HepG2 (cell line): ENCODE results near the gene RETREG2. TPM values are rescaled to one million over a fixed set of nuclear protein-coding genes. Genes with fewer than 3 reads are reported as not detected.

Experiments
- AGO1 ChIP-seq: fragments of 200-400 bp; formaldehyde crosslinking; IDR thresholded peaks from 2 replicates; pipeline ENCODE4 v1.6.1; 2017; ENCODE audit warnings: mild to moderate bottlenecking, low read depth, low read length, moderate library complexity; ENCODE audit not compliant: poor library complexity, severe bottlenecking
- AGO2 ChIP-seq: fragments of 200-400 bp; formaldehyde crosslinking; optimal IDR thresholded peaks from 2 replicates; pipeline ENCODE3; 2017; ENCODE audit warnings: mild to moderate bottlenecking, low read depth, low read length, moderate library complexity
- ARNT2 ChIP-seq: sonication (generic); formaldehyde crosslinking; IDR thresholded peaks from 2 replicates; pipeline ENCODE4 v1.8.0; 2022; ENCODE audit warnings: mild to moderate bottlenecking, low read depth, missing genetic modification reagents, moderate library complexity
- DPF2 ChIP-seq: sonication (generic); formaldehyde crosslinking; IDR thresholded peaks from 2 replicates; pipeline ENCODE4 v1.4.0; 2020; ENCODE audit warnings: mild to moderate bottlenecking, low read depth, missing genetic modification reagents, borderline replicate concordance
- ETV5 ChIP-seq: IDR thresholded peaks from 2 replicates; pipeline ENCODE4 v1.6.1; 2018; ENCODE audit warnings: missing biosample characterization, missing genetic modification reagents, inconsistent platforms, borderline replicate concordance
- FOSL1 ChIP-seq: sonication (generic); formaldehyde crosslinking; IDR thresholded peaks from 2 replicates; pipeline ENCODE4 v1.9.0; 2021; ENCODE audit warnings: missing genetic modification reagents, borderline replicate concordance
- JUN ChIP-seq: sonication (generic); formaldehyde crosslinking; IDR thresholded peaks from 2 replicates; pipeline ENCODE4 v1.4.0; 2020; ENCODE audit warnings: mild to moderate bottlenecking, missing genetic modification reagents
- NR2C2 ChIP-seq: sonication (generic); formaldehyde crosslinking; IDR thresholded peaks from 2 replicates; pipeline ENCODE4 v1.4.0; 2020; ENCODE audit warnings: missing genetic modification reagents, mild to moderate bottlenecking, moderate library complexity, borderline replicate concordance
- PCBP2 ChIP-seq: fragments of 200-400 bp; formaldehyde crosslinking; optimal IDR thresholded peaks from 2 replicates; pipeline ENCODE3; 2018; ENCODE audit warnings: low read length, low read depth; ENCODE audit not compliant: poor library complexity, severe bottlenecking
- RBFOX2 ChIP-seq: fragments of 200-400 bp; formaldehyde crosslinking; IDR thresholded peaks from 2 replicates; pipeline ENCODE4 v1.6.1; 2017; ENCODE audit warnings: low read depth, mild to moderate bottlenecking, low read length
- SMARCC2 ChIP-seq: fragments of 450-650 bp; IDR thresholded peaks from 2 replicates; pipeline ENCODE4 v1.6.1; 2017; ENCODE audit warnings: antibody characterized with exemption, mild to moderate bottlenecking
- SOX6 ChIP-seq, 2 experiments: fragments of 450-650 bp in 1 of 2; sonication (generic) in 1 of 2; formaldehyde crosslinking in 1 of 2; IDR thresholded peaks; 2 replicates each; pipeline versions ENCODE4 v1.4.0 to v1.6.1; 2017 to 2020; ENCODE audit warnings: antibody characterized with exemption in 1 of 2, mild to moderate bottlenecking in 1 of 2, missing genetic modification reagents in 1 of 2
- TARDBP ChIP-seq: sonication (generic); formaldehyde crosslinking; IDR thresholded peaks from 2 replicates; pipeline ENCODE4 v1.8.0; 2022; ENCODE audit warnings: mild to moderate bottlenecking, missing genetic modification reagents
- ZFP1 ChIP-seq: IDR thresholded peaks from 2 replicates; pipeline ENCODE4 v1.6.1; 2016
- ZMAT3 ChIP-seq: sonication (generic); formaldehyde crosslinking; conservative IDR thresholded peaks from 2 replicates; pipeline ENCODE4 v1.7.0; 2021; ENCODE audit warnings: missing genetic modification reagents
- ZNF225 ChIP-seq: sonication (generic); formaldehyde crosslinking; IDR thresholded peaks from 2 replicates; pipeline ENCODE4 v1.4.0; 2020; ENCODE audit warnings: mild to moderate bottlenecking, missing genetic modification reagents
- ZNF333 ChIP-seq: sonication (generic); formaldehyde crosslinking; IDR thresholded peaks from 2 replicates; pipeline ENCODE4 v1.4.0; 2020; ENCODE audit warnings: mild to moderate bottlenecking, missing genetic modification reagents, borderline replicate concordance
- ZNF432 ChIP-seq: sonication (generic); formaldehyde crosslinking; IDR thresholded peaks from 2 replicates; pipeline ENCODE4 v1.5.0; 2020; ENCODE audit warnings: missing genetic modification reagents, mild to moderate bottlenecking, borderline replicate concordance
- ZNF496 ChIP-seq: sonication (generic); formaldehyde crosslinking; IDR thresholded peaks from 2 replicates; pipeline ENCODE4 v1.8.1; 2023; ENCODE audit warnings: mild to moderate bottlenecking, moderate library complexity, missing genetic modification reagents; ENCODE audit not compliant: insufficient replicate concordance
- ZNF530 ChIP-seq: sonication (generic); formaldehyde crosslinking; IDR thresholded peaks from 2 replicates; pipeline ENCODE4 v1.5.0; 2020; ENCODE audit warnings: low read depth, mild to moderate bottlenecking, missing genetic modification reagents
- ZNF614 ChIP-seq: IDR thresholded peaks from 2 replicates; pipeline ENCODE4 v1.6.1; 2018; ENCODE audit warnings: missing biosample characterization, missing genetic modification reagents, inconsistent platforms, borderline replicate concordance
- ZNF709 ChIP-seq: sonication (generic); formaldehyde crosslinking; IDR thresholded peaks from 2 replicates; pipeline ENCODE4 v1.5.0; 2020; ENCODE audit warnings: mild to moderate bottlenecking, missing genetic modification reagents
- ZNF768 ChIP-seq: sonication (generic); formaldehyde crosslinking; IDR thresholded peaks from 2 replicates; pipeline ENCODE4 v1.4.0; 2020; ENCODE audit warnings: missing genetic modification reagents
- polyA plus RNA-seq, 8 experiments: library from polyadenylated mRNA; depleted of rRNA in 3 of 8; stranded (reverse) in 7 of 8; unstranded in 1 of 8; fragments of >200 nt; fragmentation: Illumina TruSeq in 4 of 8; extraction: Trizol in 4 of 8; gene quantifications; 2 replicates each; pipeline versions ENCODE4 v1.2.1 to v1.2.3, GENCODE V29; 2011 to 2016; ENCODE audit warnings: low read depth in 4 of 8, missing spikeins in 1 of 8, mixed read lengths in 1 of 8; ENCODE audit not compliant: insufficient read depth in 1 of 8
- total RNA-seq, 5 experiments: library from RNA; depleted of rRNA; stranded (reverse); fragments of >200 nt; fragmentation: Illumina TruSeq; extraction: Trizol; gene quantifications; 2 replicates each; pipeline ENCODE4 v1.2.3, GENCODE V29; 2016; ENCODE audit warnings: low read depth in 1 of 5
- TF ChIP-seq, protein P1 (sequence below): sonication (generic); formaldehyde crosslinking; IDR thresholded peaks from 2 replicates; pipeline ENCODE4 v1.5.1; 2020; ENCODE audit warnings: mild to moderate bottlenecking, missing genetic modification reagents, moderate library complexity
- TF ChIP-seq, protein P2 (sequence below): sonication (generic); formaldehyde crosslinking; IDR thresholded peaks from 2 replicates; pipeline ENCODE4 v1.4.0; 2020; ENCODE audit warnings: mild to moderate bottlenecking, low read depth, missing genetic modification reagents

Gene RETREG2
- total and polyA plus RNA-seq, 2 of the 13 experiments (the other 11 are each of a cell fraction or from before 2014, with no cell fraction given): 86.0 to 134 TPM

DNA sequence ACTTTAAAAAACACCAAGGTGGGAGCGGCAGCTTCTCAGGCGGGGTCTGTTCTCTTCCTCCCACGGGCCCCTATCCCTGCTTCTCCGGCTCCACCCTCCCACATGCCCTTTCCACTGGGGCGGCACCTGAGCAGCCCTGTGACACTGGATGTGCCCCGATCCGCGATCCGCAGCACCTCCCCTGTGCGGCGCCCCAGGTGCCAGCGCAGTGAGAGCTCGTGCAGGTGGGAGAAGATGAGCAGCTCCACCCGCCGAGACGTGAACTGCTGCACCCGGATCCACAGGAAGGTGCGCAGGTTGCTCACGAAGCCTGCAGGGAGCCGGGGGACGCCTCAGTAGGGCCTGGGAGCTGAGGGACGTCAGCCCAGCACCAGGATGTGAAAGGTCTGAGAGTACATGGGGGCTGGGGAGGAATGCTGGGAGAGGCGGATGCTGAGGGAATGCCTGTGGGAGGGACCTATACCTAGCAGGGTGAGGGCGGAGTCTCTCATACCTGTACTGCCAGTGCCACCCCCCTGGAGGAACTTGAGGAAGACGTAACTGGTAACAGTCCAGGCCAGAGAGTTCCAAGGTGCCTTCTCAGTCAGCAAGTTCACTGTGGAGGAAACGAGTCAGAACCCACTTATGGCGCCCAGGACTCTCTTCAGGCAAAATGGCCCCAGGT lies 37.9 kb downstream of the RETREG2 start (continued):
- TF ChIP-seq SMARCC2 (no peak), ZNF530 (CRISPR knock-in tag) (no peak), NR2C2 (CRISPR knock-in tag) (0 out of 2 replicates have a peak, but pooled peaks have one; percentile 0), ZNF333 (CRISPR knock-in tag) (no peak), ZNF432 (CRISPR knock-in tag) (no peak), SOX6 (IDR thresholded peaks at IDR 0.05) (no peak), SOX6 (CRISPR knock-in tag; IDR thresholded peaks at IDR 0.05) (no peak), AGO1 (peak; percentile 32), DPF2 (CRISPR knock-in tag) (no peak), RBFOX2 (peak; percentile 74), AGO2 (peak; percentile 66), ZNF225 (CRISPR knock-in tag) (no peak), FOSL1 (CRISPR knock-in tag) (no peak), ARNT2 (CRISPR knock-in tag) (no peak), ZNF496 (no peak), ZNF709 (CRISPR knock-in tag) (0 out of 2 replicates have a peak, but pooled peaks have one; percentile 34), ZMAT3 (CRISPR knock-in tag) (no peak), ZNF614 (CRISPR knock-in tag) (no peak), ETV5 (CRISPR knock-in tag) (no peak), JUN (no peak), TARDBP (CRISPR knock-in tag) (no peak), PCBP2 (no peak), ZNF768 (CRISPR knock-in tag) (peak; percentile 42; the same call in 1 of the 2 replicates), ZFP1 (no peak)
- TF ChIP-seq, protein P1, sequence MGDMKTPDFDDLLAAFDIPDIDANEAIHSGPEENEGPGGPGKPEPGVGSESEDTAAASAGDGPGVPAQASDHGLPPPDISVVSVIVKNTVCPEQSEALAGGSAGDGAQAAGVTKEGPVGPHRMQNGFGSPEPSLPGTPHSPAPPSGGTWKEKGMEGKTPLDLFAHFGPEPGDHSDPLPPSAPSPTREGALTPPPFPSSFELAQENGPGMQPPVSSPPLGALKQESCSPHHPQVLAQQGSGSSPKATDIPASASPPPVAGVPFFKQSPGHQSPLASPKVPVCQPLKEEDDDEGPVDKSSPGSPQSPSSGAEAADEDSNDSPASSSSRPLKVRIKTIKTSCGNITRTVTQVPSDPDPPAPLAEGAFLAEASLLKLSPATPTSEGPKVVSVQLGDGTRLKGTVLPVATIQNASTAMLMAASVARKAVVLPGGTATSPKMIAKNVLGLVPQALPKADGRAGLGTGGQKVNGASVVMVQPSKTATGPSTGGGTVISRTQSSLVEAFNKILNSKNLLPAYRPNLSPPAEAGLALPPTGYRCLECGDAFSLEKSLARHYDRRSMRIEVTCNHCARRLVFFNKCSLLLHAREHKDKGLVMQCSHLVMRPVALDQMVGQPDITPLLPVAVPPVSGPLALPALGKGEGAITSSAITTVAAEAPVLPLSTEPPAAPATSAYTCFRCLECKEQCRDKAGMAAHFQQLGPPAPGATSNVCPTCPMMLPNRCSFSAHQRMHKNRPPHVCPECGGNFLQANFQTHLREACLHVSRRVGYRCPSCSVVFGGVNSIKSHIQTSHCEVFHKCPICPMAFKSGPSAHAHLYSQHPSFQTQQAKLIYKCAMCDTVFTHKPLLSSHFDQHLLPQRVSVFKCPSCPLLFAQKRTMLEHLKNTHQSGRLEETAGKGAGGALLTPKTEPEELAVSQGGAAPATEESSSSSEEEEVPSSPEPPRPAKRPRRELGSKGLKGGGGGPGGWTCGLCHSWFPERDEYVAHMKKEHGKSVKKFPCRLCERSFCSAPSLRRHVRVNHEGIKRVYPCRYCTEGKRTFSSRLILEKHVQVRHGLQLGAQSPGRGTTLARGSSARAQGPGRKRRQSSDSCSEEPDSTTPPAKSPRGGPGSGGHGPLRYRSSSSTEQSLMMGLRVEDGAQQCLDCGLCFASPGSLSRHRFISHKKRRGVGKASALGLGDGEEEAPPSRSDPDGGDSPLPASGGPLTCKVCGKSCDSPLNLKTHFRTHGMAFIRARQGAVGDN (CRISPR knock-in tag): no peak; the same call in 1 of the 2 replicates
- TF ChIP-seq, protein P2, sequence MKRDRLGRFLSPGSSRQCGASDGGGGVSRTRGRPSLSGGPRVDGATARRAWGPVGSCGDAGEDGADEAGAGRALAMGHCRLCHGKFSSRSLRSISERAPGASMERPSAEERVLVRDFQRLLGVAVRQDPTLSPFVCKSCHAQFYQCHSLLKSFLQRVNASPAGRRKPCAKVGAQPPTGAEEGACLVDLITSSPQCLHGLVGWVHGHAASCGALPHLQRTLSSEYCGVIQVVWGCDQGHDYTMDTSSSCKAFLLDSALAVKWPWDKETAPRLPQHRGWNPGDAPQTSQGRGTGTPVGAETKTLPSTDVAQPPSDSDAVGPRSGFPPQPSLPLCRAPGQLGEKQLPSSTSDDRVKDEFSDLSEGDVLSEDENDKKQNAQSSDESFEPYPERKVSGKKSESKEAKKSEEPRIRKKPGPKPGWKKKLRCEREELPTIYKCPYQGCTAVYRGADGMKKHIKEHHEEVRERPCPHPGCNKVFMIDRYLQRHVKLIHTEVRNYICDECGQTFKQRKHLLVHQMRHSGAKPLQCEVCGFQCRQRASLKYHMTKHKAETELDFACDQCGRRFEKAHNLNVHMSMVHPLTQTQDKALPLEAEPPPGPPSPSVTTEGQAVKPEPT (CRISPR knock-in tag): peak; percentile 55; the same call in 1 of the 2 replicates
